Testis (tissue), 2 donors: ENCODE data around the gene HORMAD1.

Source experiments
- POLR2A ChIP-seq: fragments of 450-650 bp; IDR thresholded peaks from one replicate; pipeline ENCODE4 v1.6.1; 2017; ENCODE audit warnings: antibody characterized with exemption, mild to moderate bottlenecking, moderate library complexity
- TF ChIP-seq, protein P1 (sequence below), 3 experiments: fragments of 450-650 bp in 2 of 3; fragments of 200-600 bp in 1 of 3; sonication (generic) in 1 of 3; IDR thresholded peaks; one replicate each; pipeline ENCODE4 v1.5.1; 2016 to 2019; ENCODE audit warnings: antibody characterized with exemption in 3 of 3, mild to moderate bottlenecking in 2 of 3, moderate library complexity in 1 of 3

DNA sequence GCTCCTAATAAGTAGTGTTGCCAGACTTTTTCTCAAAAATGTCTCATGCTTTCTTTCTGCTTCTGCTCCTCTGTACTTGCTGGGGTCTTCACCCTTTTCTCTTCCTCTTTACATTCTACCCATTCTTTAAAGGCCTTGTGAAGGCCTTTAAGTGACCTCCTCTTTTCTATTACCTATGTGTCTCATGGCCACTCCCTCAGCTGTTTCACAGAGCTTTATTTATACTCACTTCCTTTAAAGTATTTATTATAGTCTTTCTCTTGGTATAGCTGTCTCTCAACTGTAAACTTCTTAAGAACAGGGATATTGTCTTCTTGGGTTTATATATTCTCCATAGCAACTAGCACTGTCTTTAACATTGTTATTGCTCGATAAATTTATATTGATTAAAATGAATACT is 24.5 kb downstream of the HORMAD1 start:
- TF ChIP-seq, protein P1, sequence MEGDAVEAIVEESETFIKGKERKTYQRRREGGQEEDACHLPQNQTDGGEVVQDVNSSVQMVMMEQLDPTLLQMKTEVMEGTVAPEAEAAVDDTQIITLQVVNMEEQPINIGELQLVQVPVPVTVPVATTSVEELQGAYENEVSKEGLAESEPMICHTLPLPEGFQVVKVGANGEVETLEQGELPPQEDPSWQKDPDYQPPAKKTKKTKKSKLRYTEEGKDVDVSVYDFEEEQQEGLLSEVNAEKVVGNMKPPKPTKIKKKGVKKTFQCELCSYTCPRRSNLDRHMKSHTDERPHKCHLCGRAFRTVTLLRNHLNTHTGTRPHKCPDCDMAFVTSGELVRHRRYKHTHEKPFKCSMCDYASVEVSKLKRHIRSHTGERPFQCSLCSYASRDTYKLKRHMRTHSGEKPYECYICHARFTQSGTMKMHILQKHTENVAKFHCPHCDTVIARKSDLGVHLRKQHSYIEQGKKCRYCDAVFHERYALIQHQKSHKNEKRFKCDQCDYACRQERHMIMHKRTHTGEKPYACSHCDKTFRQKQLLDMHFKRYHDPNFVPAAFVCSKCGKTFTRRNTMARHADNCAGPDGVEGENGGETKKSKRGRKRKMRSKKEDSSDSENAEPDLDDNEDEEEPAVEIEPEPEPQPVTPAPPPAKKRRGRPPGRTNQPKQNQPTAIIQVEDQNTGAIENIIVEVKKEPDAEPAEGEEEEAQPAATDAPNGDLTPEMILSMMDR (IDR thresholded peaks at IDR 0.05) = no peak
- no peak for TF ChIP-seq POLR2A
